HG03175 (cell line): ENCODE results near the gene LRFN2.

Experiments
- ATAC-seq: cut with Tn5 transposase; IDR thresholded peaks from one replicate; pipeline ENCODE4 v1.9.1; 2021; ENCODE audit warnings: mild to moderate bottlenecking, moderate library complexity; ENCODE audit not compliant: unreplicated experiment

LRFN2 gene

DNA sequence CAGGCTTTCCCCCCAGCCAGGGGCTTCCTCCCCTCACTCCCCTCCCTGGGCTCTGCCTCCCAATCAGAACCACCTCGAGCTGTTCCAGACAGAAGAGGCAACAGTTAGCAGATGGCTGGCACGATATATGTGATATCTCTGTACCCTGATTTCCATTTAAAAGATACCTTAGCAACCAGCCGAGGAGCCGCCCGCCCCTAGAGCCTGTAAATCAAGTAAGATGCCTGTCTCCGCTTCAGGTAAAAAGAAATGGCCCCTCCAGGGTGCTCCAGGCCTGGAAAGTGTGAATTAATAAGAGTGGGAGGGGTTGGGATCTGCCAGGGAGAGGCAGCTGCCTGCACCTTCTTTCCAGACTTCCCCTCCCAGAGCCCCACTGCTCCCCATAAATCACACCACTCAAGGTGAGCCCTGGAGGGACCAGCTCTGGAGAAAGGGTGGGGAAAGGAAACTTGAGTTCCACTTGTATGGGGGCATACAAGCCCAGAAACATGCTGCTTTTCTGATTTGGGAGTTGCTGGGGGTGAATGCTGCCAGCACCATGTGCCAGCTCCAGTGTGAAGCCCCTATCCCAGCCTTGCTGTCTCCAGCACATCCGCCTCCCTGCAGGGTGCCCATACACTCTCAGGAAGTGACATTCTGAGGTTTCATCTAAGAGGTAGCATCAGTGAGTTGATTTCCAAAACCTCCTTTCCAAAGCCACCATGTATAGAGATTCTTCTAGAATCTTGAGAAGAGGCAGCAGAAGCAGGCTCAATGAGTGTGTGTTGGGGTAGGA is 148.0 kb downstream of the LRFN2 start:
- ATAC-seq, result no peak

DNA sequence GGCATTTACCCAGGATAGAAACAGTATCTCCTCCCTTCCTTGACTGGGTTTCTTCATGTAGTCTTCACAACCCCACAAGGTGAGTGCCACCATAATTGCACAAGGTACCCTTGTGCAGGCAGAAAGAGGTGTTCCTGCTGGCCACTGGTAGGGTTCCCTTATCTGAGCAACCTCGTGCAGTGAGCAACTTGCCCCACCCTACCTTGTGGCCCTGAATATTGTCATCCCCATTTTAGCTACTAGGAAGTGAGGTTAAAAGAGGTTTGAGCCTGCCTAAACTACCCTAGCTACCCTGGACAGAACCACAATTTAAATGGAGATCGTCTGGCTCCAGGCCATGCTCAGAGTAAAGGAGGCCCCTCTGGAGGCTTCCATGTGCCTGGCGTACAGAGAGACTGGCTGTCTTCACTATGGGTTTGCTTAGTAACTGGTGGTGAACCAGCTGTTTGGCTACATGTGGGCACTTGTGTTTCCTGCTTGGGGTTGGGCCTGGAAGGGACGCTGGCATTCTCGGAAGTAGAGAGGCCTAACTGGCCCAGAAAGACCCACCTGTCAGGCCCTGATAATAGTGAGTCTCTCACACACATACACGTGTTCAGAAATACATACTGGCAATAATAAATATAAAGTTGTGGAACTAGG is 148.8 kb downstream of the LRFN2 start:
- no peak for ATAC-seq

DNA sequence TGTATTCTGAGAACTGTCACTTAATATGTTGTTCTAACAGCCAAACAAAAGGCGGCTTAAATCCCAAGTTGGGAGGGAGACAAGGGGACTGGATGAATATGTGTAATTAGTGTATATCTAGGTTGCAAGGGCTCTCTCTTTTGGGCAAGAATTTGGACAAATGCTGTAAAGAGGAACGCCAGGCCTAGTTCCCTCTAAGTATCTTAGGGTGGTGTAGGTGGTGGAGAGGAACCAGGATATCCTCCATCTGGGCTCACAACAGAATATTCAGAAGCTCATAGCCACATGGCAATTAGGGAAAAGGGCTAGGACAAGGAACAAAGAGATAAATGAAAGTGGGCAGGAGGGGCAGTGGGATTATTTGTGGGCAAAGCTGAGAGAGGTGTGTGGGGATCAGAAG is 149.5 kb downstream of the LRFN2 start:
- ATAC-seq, result no peak

DNA sequence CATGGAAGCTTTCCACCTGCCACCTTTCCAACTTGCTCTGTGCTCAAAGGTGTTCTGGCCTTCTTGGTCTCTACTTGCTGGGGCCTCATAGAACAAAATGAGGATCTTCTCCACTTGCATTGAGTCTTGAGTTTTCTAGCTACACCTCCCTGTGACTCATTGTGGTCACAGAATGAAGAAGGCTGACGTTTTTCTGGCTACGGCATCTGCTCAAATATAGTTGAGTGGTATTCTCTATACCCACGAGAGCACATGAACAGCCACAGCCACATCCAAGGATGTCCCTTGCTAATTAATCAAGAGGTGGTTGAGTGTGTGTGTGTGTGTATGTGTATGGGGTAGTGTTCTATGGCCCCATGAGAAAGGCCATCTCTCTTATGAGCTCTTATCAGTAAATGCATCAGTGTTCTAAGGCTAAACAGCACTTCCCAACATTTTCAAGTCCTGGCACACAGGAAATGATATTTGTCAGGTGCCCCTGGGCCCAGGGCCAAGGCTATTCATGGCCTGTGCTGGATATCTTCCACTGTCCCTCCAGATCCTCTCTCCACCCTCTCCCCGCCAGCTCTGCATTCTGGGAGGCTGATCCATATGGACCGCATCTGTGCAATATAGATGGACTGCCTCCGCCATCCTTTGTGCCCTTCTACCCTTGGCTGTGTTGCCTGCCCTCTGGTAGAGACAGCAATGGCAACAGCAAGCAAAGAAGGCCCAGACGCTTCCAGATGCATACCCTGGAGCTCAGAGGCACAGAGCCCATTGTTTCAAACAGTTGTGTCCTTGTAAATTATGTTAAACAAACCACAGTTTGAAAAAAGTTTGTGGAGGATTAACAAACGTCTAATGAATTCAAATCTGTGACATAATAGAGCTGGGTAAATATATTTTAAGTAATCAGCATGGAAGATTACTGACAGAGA is 150.2 kb downstream of the LRFN2 start:
- no peak for ATAC-seq

DNA sequence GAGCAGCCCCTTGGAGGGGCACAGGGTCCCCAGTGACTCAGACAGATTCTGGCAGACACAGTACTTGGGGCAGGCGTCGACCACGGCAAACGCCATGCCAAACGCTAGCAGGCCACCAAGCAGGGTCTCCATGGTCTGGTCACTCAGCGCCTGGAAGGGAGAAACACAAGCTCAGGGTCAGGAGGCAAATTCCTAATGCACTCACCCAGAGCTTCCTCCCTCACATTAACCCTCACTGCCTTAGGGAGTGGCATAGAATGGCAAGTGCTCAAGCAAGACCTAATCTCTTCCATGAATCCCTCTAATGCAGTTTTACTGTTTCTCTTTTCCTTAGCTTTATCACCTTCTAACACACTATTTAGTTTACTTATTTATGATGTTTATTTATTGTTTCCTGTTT is 154.2 kb downstream of the LRFN2 start:
- no peak for ATAC-seq

DNA sequence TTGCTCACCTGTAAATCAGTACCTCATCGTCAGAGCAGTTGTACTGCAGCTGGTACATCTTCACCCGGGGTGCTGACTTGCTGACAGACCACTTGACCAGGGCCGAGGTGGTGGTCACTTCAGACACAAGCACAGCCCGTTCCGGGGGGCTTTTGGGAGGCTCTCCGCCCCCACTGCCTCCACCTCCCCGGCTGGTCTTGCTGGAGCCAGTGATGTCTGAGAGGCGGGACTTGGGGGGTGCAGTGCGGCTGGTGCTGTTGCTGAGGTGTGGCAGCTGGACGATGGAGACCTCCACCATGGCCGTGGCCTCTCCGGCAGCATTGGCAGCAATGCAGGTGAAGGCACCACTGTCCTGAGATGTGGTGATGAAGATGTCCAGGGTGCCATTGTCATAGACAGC is 155.5 kb downstream of the LRFN2 start:
- ATAC-seq, result no peak

DNA sequence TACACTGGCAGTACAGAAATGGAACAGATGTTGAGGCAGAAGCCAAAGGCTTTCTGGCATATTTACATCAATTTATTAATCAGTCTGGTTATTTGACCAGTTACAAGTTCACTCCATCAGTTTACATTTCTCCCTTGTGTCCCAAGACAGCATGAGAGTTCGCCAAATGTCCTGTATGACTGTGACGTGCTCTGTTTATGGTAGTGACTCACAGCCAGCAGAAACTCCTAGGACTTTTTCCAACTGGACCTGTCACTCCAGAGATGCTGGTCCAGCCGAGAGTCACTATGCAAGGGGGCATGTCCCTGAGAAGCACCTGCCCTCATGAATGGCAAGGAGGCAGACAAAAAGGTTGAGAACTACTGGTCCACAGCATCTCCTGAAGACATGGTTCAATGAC is 160.0 kb downstream of the LRFN2 start:
- ATAC-seq, result no peak

DNA sequence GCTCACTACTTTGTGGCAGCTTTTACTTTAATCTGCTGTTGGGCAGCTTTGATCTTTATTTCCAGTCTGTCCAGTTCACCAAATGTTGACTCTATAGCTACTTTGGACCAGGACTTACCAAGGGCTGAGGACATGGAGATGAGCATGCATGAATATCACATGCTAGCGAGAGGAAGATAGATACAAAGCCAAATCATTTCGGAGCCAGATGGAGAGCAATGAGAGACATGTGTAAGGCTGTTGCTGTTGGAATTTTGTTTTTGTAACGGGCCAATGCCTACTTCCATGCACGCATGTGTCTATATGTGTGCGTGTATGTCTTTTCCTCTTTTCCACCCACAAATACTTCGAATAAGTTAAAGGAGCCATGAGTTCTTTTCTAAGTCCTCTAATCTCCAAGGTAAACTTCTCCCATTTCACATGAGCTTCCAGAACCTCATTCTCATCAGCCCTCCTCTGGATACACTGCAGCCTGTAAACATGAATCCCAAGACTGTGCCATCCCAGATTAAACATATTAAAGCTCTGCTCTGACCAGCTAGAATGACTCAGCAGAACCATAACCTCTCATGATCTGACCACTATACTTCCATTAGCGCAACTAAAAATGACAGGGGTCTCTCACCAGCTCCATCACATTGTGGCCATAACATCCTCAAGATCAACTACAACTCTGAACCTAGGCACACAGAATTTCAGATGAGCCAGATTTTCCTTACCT is 160.7 kb downstream of the LRFN2 start:
- ATAC-seq, result no peak

DNA sequence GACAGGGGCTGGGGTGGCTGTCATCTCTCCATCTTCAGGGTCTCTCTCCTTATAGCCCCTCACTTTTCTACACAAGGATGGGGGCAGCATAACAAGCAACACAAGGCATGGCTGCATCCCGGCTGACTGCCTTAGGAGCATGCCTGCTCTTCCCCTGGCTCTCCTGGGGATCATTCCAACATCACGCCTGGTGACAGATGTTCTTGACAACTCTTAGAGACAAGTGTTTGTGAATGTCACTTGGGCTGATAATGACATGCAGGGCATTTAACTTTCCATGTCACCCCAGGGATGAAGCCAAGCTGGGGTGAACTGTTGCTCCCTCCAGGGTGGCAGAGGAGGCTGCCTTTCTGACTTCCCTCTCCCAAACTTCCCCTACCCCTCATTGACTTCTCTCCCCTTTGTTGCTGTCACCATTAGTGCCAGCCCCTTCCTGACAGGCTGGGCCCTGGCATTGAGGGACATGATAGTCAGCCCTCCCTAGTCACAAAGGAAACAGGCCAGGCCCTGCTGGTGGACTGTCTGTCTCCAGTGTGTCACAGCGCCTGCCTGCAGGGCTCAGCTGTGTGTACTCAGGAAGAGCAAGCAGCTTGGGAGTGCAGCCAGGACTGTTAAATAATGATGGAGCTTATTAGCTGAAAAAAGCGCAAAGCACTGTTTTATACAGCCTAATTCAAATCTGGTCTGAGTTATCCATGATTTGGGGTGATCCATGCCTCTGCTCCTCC is 161.8 kb downstream of the LRFN2 start:
- ATAC-seq, result no peak

DNA sequence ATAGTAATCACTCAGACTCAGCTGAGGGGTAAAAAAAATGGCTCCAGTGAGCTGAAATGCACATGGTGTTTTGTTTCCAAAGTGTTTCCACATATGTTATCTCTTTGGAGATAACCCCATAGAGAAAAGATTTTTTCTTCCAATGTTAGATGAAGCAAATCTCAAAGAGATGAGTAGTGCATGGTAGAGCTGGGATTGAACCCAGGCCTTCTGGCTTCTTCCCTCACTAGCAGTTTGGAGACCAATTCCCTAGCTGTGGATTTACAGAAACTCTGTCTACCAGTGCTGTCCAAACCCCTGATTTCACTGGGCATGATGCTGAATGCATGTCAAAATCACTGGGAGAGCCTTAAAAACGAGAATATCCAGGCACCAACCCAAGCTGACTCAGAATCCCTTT is 165.1 kb downstream of the LRFN2 start:
- no peak for ATAC-seq

DNA sequence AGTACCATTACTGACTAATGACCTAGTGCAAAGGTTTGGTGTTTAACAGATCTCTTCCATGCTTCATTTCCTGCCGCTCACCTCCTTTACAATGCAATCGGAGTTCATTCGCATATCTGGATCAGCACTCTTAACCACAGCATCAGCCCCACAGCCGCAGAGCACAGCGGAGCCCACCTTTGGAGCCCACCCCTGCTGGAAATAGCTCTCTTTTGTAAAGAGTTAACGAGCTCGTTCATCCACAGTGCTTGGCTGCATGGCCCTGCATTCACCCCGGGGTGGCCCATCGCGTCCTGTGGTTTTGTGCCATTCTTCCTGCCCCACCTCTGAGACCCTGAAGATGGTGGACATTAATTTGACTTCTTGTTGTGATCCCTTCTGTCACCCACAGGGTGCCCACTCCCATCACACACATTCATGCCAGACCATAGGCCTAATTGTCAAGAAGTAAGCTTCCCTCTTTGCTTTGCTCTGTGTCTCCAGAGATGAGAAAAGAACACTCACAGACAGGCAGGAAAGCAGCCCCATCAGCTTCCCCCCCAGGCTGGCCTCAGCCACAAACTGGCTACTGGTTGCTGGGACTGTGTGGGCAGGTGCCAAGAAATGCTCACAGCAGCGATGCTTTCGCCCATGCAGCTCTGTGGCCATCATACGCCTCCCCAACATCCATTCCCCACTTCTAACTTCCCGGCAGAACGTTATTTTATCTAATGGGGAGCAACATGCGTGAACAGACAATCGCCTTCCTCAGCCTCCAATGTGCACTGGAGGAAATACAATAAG is 167.0 kb downstream of the LRFN2 start:
- no peak for ATAC-seq

DNA sequence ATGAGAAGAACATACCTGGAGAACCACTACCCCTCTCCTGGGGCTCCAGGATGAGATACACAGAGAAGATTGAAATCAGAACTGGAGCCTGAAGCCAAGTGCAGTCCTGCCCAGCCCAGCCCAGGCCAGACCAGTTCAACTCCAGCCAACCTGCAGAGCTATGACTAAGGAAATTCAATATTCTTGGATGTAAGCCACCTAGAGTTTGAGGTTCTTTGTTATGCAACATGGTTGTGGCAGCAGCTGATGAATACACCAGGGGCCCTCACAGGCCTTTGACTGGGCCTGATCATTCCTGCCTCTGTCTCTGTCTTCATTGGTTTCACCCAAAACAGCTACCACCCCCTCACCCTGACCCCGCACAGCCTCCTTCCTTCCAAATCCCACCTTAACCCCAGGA is 167.8 kb downstream of the LRFN2 start:
- ATAC-seq, result no peak

DNA sequence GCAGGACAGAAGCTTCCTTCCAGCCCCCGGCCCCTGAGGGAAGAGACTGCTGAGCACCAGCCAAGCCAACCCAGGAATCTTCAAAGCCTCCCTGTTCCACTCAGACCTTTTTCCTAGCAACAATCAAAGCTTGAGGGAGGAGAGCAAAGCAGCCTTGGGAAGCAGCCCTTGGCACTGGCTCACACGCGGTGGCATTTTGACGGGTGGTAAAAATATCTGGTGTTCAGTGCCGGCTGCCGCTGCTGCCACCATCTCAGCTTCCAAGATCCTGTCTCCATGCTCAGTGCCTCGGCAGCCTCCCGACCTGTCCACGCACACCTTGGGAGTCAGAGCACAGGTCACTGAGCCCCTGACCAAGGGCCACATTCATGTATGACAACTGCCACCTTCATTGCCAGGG is 170.1 kb downstream of the LRFN2 start:
- no peak for ATAC-seq

DNA sequence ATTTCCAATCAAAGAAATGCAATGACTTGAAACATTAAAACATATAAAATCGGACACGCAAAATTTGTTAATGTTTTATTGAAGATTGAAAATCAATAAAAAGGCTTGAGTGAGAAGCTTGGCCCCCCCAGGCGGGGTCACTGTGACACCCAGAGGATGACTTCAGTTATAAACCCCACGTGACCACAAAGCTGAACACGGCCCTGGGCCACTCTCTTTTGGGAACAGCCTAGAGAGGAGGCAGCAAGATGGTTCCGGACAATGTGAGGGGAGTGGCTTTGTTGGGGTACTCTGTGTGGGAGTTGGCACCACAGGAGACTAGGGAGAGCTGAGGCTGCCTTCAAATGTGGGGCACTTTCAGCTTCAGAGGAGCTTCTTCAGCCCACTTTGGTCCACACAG is 172.5 kb downstream of the LRFN2 start:
- no peak for ATAC-seq

DNA sequence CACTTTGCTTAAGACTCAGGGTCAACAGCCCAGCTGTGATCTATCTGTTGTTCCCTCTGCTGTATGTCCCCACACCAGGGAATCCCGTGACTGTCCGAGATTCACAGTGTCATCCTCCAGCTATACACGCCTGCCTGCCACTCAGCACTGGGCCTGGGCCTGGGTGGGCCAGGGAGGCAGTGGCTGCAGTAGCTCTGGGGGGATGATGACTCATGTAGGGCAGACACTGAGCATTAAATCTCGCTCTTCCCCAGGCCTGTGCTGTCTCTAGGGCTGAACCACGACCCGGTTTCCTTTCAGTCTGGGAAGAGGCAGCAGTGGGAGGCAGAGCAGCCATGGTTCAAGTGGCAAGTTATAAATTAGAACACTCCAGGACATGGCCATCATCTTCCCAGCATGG is 173.9 kb downstream of the LRFN2 start:
- ATAC-seq, result no peak

DNA sequence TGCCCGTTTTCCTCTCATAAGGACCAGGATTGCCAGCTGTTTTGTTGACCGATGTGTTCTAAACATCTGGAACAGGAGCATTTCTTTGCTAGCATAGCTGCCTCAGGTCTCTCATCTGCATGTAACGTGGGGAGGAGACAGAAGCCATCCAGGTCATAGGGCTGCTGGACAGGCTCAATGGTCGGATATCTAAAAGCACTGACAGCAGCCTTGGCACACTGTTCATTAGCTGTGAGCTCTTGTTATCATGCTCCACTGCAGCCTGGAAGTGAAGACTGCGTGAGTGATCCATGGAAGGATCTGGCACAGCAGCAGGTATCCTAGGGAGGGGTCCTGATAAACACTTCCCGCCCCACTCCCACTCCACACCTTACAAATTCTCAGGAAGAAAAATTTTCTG is 175.3 kb downstream of the LRFN2 start:
- ATAC-seq, result no peak

DNA sequence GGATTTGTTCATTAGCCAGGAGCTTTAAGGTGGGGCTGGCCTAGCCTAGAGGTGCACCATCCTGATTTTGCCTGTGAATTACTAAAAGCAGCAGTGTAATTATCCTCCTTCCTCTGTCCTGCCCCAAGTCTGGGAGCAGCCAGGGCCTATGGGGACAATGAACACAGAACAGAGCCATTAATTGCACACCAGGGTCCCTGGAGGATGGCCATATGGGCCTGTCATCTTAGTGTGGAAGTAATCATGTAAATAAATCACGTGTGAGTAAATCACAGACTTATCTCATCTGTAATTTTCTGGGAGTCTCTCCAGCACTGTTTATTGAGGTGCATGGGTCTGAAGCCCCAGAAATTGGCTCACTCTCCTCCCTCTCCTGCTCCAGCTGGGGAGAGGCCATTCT is 176.3 kb downstream of the LRFN2 start:
- ATAC-seq, result no peak

DNA sequence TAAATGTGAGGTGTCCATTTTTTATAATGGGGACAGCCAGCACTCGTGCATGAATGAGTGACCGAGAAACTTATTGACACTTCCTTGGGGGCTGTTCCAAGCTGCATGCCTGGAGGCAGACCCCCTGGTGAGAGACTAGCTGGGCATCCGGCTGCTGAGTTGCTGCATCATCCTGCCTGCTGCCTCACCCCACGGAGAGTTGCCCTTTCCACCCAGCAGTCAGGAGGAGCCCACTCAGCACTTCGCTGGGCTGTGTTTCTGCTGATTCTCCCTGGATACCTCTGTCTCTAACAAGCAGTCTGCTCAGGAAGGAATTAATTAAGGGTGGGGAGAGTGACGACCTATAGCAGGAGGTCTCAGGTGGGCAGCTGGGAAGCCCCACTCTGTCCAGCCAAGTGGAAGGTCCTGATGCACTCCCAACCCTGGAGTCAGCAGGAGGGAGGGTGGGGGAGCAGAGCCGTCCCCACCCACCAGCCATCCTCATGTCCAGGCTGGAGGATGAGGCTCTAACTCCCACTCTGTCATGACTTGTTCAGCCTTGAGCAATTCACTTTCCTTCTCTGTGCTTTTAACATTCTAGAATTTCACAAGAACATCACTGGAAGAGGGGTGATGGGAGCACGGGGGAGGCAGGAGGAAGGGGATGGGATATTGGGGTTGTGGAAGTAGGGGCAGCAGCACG is 177.3 kb downstream of the LRFN2 start:
- ATAC-seq, result no peak
